Cerebellar cortex (tissue), 1 donor: ENCODE results near the gene TTC22.
A peak's percentile ranks its signal among the peaks of the same experiment; 100 is the strongest.

Experiments
- DNase-seq: peaks from one replicate; pipeline ENCODE4 v3.0.0-alpha.2; 2015; ENCODE audit warnings: low spot score

TTC22 gene

DNA sequence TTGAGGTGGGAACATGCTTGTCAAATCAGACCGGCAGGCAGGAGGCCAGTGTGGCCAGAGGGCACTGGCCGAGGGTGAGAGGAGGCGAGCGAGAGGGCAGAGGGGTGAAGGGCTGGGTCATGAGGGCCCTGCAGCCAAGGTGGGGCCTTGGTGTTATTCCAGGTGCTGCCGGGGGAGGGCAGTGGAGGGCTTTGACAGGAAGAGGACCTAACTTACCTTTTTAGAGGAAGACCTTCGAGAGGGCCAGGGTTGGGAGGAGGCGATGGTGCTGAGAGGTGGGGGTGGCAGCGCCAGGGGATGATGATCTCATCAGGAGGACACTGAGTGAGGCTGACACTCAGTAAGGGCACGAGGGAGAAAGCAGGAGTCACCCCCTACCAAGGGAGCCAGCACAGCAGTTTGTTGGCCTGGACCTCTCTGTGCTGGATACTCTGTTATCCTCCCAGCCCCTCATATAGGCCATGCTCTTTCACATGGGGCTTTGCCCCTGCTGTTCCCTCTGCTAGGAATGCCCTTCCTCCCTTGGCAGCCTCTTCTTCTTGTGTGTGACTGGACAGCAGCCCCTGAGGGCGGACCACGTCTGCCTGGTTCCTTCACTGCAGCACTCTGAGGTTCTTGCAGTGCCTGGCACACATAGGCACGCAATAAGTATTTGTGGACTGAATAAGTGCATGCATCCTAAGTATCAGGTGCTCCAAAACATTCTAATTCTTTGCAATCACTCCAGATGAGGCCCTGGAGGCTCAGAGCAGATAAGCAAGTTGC, 7.5 kb upstream of the TTC22 start:
- no peak for DNase-seq

DNA sequence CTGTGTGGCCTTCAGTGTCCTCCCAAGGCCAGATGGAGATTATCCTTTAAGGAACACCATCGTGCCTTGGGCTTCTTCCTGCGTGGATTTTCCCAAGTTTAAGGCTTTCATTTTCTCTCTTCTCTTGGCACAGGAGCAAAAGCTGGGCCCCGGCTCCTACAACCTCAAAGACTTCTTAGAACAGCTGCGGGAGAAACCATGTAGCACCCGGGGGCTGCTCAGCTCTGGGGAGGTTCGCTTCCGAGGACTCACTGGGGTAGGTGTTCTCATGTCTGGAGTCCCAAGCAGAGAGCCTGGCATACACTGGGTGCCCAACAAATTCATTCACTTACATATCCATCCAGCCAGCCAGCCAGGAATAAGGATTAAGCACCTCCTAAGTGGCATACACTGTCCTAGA, 6.6 kb upstream of the TTC22 start:
- no peak for DNase-seq

DNA sequence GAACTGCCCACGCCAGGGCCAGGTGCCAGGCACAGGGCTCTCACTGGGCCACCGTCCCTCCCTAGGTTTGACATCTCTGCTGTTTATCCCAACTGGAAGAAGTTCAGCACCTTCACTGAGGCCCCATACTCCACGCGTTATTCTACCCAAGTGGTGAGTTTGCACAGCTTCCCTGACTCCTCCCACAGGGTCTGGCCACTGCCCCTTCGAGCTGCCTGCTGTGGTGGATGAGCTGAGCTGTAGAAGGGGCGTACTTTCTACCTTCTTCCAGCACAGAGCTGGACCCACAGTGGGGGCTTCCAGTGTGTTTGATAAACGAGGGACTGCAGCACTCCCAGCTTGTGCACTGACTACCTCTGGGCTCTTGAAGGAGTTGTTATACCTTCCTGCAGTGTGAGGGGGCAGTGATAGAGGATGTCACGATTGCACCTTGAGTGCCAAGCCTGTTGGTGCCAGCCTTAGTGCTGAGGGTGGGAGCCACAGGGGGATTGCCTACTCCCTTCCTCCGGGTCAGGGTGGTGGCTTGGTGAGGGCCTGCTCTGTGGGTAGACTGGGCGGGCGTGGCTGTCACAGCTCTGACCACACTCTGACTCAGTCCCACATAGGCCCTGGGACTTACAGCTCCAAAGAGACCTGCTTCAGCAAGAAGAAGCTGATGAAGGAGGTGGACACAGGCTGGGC, 5.9 kb upstream of the TTC22 start:
- no peak for DNase-seq

DNA sequence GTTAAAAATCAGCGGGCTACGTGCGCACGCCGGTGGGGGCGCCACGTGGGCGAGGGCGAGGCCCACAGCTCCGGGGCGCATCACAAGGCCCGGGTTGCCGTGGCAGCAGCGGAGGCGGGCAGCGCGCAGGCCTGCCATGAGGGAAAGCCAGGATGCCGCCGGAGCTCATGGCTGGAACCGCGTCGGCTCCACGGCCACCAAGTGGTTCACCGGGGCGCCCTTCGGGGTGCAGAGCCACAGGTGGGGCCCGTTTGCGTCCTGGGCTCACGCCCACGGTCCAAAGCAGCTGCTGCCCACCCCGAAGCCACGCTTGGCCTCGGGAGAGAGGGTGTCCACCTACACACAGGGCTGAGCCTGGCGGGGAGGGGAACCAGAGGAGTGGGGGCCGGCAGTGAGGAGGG, 4.9 kb upstream of the TTC22 start:
- no peak for DNase-seq

DNA sequence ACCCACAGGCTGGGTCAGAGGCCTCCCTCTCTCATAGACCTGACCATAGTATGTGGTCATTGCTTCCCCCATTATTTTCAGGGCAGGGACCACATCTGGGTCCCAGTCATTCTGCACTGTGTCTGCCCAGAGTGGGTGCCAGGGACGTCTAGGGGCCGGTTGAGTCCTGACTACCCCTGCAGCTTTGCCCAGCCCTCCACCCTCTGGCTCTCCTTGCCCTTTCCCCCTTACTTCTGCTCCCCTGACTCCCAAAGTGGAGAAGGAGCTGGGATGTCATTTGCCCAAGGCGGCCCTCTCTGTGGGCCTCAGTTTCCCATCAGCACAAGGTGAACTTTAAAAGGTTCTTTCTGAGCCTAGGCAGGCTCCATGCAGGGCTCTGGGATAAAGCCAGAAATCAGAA, 4.3 kb upstream of the TTC22 start:
- DNase-seq, result no peak

DNA sequence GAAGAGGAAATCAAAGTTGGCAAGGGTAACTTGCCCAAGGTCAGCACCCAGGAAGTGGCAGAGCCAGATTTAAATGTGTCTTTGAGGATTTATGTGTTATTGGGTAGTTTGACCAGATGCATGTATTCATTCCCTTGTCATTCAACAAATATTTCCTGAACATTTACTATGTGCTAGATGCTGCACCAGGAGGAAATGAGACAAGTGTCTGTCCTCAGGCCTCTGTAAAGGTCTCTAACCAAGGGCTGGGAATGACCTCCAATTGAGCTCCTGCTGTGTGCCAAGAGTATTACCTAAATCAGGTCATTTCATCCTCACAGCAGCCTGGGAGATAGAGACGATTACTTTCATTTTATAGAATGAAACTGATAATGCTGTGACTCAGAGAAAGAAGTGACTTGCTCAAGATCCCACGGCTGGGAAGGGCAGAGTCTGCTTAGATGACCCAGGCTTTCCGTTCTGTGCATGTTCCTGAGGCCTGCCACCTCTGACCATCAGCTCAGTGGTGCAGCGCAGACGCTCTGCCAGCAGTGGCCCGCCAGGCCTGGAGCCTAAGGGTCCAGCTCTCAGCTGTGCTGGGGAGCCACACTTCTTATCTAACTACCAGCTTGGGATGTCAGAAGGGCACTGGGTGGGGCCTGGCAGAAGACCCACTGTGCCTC, 3.5 kb upstream of the TTC22 start:
- no peak for DNase-seq

DNA sequence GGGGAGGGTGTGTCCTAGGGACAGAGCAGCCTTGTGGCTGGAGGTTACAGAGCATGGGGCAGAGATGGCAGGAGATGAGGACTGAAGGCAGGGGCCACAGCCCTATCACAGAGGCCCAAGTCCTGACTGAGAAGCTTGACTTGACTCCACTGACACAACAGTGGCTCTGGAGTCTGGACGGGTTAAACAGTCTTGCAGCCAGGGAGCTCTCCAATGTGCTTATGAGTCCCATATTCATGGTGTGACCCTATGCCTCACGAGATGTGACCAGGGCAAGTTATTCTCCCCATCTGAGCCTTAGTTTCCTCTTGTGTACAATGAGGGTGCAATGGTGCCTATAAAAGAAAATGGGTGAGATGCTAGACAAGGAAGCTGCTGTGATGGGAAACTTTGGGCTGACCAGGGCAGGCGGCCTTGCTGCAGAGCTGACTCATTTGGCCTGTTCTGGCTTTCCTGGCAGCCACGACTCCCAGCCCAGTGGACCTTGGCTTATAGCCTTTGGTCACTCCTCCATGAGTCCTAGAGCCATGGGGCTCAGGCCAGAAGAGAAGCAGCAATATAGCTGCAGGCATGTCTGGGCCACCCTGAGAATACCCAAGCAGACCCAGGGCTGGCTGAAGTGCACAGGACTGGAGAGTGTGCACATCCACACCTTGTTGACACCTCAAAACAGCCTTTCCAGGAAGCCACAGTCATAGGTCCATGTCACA, 2.8 kb upstream of the TTC22 start:
- no peak for DNase-seq

DNA sequence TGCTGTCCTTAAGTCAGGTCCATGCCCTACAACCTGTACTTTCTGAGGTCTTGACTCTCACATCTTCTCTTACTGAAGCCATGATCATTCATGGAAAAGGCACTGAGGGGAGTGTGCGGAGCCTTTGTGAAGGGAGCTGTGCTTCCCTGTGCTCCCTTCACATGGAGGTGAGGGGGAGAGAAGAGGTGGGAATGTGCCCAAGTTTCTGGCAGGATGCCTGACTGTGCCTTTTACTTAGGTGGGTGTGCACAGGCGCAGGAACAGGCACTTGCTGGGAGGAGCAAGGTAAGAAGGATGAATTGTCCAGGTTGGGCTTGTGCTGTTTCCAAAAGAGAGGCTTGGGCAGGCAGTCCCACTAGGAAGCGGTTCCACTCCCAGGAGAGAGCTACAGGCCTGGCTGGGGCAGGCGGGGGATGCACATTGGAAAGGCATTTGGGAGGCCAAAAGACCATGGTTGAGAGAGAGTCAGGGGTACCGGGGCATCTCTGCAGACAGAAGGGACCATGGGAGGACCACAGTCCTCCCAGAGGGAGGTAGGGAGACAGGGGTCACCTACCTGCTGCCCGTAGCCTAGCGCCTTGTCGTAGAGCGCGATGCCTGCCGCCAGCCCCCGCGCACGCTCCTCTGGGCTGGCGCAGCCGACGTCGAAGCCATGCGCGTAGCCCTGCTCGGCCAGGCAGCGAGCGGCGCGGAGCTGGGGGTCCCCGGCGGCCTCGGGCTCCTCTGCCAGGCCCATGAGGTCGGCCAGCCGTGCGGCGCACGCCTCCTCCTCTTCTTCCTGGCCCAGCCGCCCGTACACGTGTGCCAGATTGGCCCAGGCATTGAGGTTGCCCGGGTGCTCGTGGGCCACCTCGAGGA, 853 bp downstream of the TTC22 start:
- no peak for DNase-seq

DNA sequence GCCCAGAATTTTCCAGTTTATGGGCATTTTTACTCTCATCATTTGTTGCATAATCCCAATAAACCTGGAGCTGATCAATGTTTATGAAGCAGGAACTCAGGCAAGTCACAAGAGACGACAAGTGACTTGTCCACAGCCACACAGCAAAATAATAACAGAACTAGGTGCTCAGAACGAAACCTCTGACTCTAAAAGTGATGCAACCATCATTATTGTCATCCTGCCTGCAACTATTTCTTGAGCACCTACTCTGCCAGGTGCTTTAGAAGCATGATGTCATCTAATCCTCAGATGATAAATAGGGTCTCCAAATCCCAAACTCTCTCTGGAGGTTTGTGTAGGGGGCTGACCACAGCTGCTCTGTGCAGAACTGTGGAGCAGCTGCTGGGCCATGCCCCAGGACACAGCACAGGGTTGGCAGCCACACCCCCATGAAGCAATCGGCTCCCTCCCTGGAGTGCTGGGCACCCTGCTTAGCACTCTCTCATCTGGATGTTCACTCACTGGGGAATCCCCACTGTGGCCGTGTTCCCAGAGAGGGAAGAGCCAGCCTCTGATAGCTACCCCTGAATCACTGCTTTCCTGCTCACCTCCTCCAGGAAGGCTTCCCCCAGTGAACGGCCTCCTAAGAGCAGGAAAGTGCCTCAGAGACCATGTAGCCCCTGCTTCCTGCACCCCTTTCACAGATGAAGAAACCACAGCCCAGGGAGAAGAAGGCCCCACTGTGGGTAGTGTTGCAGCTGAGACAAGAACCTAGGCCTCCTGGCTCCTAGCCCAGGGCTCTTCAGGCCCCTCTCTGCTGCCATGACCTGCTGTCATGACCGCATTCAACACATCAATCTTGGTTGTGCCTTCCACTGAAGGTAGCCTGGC, 2.1 kb downstream of the TTC22 start:
- no peak for DNase-seq

DNA sequence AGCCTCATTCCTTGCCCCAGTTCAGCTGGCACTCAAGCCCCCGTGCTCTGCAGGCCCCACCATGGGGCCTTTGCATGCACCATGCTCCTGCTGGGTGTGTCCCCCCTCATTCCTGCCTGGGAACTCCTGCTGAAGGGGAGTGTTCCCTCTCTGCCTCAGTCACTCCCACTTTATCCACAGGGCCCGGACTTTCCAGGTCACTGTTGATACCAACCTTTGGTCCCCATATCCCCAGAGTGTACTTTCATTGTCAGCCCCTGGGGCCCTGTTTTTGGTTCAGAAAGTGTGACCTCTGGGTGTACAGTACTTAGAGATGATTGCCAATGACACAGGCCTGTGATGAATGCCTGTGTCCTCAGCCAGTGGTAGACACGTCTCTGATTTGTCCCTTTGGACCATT, 2.9 kb downstream of the TTC22 start:
- no peak for DNase-seq

DNA sequence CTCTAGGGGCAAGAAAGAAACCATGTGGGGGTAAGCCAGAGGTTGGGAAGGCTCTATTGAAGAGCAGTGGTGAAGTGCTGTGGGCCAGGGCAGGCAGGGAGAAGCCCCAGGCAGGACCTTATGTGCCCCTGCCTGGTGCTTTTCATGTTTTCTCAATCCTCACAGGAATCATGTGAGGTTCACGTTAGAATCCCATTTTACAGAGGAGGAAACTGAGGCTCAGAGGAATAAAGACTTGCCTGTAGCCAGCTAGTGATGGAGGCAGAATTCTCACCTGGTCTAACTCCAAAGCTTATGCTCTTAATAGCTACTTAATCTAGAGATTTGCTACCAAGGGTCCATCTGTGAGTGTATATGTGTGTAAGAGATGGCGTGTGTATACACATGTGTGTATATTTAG, 4.2 kb downstream of the TTC22 start:
- DNase-seq, result no peak

DNA sequence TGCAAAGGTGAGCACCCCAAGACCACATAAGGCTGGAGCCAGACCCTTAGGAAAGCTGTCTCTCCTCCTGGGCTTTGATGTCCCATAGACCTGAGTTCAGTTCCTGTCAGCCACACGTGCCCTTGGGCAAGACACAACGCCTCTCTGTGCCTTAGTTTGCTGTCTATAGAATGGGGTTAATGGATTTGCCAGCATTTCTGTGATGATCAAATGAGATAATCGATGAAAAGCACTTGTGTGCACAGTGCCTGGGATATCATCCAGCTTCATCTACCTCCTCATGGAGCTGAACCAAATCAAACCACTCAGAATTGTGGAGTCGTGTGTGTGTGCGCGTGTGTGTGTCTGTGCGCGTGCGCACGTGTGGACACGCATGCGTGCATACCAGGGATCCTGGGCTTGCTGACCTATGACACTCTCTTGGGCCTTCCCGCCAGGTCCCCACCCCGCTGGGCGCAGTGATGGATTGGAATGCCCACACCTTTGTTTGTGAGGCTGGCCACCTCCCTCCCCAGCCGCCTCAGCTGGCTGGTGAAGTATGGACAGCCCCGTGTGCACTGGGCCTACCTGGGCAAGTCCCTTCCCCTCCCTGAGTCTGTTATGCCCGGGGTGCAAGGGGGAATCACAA, 5.2 kb downstream of the TTC22 start:
- no peak for DNase-seq

DNA sequence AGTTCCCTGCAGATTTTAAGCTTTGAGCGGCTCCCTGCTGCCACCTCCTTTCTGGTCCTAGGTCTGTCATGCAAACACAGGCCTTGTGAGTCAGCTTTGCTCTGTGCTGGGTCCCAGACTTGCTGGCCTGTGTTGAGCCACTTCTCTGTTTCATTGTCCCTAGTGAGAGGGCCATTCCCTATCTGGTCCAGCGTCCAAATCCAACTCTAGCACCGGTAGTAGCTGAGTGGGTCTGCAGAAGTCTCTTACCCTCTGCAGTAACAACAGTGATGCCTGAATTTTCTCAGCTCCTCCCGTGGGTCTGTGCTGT, 5.8 kb downstream of the TTC22 start:
- no peak for DNase-seq

DNA sequence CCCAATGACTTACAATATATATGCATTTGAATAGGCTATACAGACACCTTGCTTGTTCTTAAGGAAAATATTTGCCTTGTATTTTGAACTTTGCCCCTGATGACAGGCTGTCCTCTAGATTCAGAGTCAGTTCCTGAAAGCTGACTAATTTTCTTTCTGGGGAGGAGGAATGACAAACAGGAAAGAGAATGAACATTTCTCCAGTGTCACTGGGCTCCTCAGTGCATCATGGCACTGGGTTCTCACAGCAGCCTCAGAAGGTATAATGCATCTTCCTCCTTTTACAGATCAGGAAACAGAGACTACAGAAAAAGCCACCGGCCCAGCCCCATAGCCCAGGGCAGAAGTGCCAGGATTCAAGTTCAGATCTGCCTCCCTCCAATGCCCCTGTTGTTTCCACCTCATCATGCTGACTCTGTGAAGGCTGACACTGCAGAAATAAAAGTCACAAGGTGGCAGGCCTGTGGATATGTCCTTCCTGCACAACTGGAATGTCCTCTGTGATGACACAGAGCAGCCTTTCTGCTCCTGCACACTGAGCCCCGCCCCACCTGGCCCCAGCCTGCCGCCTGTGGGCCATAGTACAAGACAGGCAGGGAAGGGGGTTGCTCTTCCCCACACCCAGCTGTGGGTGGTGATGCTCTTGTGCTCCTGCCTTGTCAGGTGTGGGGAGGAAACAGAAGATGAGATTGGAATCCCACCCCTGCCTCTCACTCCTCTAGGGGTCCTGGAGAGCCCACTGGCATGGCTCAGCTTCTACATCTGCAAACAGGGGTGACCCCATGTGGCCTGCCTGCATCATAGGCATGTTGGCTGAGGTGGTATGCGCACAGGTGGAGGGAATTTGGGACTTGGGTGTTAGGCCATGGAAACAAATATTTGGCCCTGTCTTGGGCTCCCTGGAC, 6.4 kb downstream of the TTC22 start:
- DNase-seq, result no peak

DNA sequence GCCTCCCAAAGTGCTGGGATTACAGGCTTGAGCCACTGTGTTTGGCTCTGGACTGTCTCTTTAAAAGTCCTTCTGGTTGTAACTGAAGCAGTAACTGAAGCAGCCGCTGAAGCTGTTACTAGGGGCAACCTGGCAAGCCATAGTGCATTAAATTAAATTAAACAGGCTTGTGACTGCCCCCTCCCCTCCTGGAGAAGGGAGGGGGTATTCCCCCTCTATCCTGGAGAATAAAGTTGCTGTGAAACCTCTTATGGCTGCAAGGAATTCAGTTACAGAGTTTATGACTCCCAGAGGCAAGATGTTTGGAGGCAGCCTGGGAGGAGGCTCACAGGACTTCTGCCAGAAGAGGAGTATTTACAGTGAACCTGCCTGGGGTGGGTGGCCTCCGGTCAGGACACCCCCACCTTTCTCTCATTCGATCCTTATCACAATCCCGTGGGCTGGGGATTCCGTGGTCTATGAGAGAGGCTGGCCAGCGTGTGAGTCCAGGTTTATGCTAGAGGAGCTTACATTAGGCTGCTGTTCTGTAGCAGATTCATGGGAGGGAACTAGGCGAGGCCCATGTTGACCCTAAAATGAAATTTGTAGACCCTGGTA, 8.3 kb downstream of the TTC22 start:
- no peak for DNase-seq

DNA sequence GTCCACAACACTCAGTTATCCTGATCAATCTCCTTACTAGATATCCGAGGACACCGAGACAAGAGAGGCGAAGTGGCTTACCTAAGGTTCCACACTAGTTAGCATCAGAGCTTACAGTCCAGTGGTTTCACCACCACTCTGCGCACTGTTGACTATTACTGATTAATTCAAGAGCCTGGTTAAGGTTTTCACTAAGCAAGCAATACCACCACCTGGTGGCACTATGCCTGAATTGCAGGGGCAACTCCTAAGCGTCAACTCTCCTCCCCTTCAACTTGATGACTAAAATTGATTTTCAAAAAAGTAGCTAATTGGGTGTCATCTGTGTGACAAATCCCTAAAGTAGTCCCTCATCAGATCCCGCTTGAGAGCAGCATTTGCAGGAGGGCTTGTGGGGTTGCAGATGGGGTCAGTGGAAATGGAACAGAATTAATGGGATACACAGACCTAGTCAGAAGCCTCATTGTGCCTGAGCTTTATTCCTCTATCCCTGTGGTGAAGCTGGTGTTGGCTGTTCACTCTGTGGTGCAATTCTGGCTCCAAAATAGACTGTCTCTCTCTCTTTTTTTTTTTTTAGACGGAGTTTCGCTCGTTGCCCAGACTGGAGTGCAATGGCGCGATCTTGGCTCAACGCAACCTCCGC, 9.1 kb downstream of the TTC22 start:
- DNase-seq, result peak; percentile 28

DNA sequence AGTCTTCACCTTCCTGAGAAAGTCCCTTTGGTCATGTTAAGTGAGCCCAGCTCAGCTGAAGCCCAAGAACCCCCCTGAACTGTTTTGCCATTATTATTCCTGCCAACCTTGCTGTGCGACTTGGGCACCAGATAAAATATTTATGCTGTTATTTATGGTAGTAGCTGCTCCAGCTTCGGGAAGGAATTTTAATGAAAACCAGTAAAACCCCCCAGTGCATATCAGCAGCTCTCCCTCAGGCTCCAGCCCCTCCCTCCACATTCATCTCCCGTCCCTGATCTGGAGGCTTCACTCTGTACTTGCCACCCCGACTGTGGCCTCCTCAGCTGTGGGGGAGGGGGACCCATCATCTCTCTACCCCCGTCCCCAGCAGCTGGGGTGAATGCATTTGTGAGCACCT, 12.7 kb downstream of the TTC22 start:
- no peak for DNase-seq

DNA sequence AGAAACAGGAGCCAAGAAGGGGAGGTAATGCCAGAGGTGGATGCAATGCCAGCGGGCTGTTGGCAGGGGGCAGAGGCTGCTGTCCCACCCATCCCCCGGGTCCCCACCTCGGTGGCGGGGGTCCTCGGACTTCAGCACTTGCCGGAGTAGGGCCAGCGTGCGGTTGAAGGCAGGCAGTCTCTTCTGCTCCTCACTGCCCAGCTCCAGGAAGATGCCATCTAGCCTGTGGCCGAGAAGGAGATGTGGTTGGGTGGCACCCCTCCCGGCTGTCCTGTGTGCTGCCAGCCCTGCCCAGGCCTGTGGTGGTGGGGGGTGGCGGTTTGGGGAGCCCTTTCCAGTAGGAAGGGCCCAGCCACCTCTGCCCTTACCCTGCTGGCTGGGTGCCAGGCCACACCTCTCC, 13.5 kb downstream of the TTC22 start:
- no peak for DNase-seq

DNA sequence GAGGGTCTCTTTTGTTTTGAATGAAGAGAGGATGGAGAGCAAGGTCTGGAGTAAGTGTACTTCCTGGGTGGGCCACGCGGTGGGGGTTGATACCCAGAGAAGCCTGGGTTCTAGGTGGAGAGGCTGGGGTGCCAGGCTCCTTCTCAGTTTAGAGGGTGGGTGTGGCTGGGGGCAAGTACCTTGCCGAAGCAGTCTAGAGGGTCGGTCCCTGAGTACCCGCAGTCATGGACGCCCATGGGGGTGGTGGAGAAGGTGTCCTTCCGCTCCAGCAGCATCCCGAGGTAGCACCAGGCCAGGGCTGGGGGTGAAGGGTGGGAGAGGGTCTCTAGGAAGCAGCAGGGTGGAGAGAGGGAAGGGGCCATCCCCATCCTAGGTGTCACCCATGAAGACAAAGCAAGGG, 14.3 kb downstream of the TTC22 start:
- DNase-seq, result no peak
